SK-N-SH (cell line): Measurements from ENCODE around the gene SRD5A1.

Experiments used
- GABPA ChIP-seq: IDR thresholded peaks from 2 replicates; pipeline ENCODE4 v1.4.0; 2012; ENCODE audit warnings: low read depth, mild to moderate bottlenecking
- POLR2AphosphoS5 ChIP-seq: IDR thresholded peaks from 2 replicates; pipeline ENCODE4 v1.6.1; 2012; ENCODE audit warnings: low read depth, low read length
- TF ChIP-seq, protein P1 (sequence below): IDR thresholded peaks from 2 replicates; pipeline ENCODE4 v1.4.0; 2012; ENCODE audit warnings: low read depth, borderline replicate concordance
- TF ChIP-seq, protein P2 (sequence below): fragments of 200-600 bp; sonication (generic); IDR thresholded peaks from 2 replicates; pipeline ENCODE4 v1.6.1; 2017; ENCODE audit warnings: antibody characterized with exemption, mild to moderate bottlenecking, moderate library complexity

DNA sequence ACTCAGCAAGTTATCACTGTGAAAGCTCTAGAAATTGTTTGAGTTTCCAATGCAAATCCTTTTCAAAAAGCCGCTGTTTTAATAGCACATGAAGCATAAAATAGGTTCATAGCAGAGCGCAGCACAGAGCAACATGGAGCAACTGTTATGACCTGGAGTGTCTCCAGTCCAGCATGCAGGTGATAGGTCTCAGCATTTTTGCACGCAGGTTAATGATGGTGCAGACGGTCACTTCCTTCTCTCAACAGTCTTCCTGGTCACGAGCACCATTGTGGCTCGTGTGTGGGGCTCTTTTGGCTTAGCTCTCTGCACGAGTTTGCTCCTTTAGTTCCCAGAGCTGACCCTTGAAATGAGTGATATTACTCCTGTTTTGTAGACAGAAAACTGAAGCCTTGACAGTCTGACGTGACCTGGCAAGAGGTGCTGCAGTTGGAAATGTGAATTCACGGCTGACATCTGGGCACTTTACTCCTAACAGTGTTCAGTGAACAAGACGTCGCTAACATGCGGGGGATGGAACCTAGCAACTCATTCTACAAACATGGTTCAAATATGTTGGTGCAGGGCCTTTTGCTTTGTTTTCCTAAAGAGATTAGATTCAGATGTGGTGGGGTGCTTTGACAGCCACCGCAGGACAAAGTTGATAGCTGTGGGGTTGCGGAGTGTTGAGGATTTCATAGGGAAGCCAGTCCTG is 90.0 kb downstream of the SRD5A1 start:
- no peak for TF ChIP-seq GABPA
- TF ChIP-seq, protein P1, sequence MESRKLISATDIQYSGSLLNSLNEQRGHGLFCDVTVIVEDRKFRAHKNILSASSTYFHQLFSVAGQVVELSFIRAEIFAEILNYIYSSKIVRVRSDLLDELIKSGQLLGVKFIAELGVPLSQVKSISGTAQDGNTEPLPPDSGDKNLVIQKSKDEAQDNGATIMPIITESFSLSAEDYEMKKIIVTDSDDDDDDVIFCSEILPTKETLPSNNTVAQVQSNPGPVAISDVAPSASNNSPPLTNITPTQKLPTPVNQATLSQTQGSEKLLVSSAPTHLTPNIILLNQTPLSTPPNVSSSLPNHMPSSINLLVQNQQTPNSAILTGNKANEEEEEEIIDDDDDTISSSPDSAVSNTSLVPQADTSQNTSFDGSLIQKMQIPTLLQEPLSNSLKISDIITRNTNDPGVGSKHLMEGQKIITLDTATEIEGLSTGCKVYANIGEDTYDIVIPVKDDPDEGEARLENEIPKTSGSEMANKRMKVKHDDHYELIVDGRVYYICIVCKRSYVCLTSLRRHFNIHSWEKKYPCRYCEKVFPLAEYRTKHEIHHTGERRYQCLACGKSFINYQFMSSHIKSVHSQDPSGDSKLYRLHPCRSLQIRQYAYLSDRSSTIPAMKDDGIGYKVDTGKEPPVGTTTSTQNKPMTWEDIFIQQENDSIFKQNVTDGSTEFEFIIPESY: no peak
- TF ChIP-seq POLR2AphosphoS5: no peak
- TF ChIP-seq, protein P2, sequence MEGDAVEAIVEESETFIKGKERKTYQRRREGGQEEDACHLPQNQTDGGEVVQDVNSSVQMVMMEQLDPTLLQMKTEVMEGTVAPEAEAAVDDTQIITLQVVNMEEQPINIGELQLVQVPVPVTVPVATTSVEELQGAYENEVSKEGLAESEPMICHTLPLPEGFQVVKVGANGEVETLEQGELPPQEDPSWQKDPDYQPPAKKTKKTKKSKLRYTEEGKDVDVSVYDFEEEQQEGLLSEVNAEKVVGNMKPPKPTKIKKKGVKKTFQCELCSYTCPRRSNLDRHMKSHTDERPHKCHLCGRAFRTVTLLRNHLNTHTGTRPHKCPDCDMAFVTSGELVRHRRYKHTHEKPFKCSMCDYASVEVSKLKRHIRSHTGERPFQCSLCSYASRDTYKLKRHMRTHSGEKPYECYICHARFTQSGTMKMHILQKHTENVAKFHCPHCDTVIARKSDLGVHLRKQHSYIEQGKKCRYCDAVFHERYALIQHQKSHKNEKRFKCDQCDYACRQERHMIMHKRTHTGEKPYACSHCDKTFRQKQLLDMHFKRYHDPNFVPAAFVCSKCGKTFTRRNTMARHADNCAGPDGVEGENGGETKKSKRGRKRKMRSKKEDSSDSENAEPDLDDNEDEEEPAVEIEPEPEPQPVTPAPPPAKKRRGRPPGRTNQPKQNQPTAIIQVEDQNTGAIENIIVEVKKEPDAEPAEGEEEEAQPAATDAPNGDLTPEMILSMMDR: no peak
